NOMO-1 treated with dmso at 0.1 percent for 144 hours (cell line): ENCODE results near the gene ARMH3.
A peak's percentile ranks its signal among the peaks of the same experiment; 100 is the strongest.

Experiments used
- DNase-seq: peaks from one replicate; lab custom pipeline; 2025; ENCODE audit not compliant: unreplicated experiment; lab: John Stamatoyannopoulos, UW

Gene ARMH3

GRCh38 chr10:101835362-101835761 lies 220.6 kb downstream of the ARMH3 start:
- DNase-seq = no peak

GRCh38 chr10:101834341-101834740 lies 221.6 kb downstream of the ARMH3 start:
- DNase-seq = peak; percentile 24

- no peak for DNase-seq
Measured at GRCh38 chr10:101833466-101833865, 222.5 kb downstream of the ARMH3 start.

DNA sequence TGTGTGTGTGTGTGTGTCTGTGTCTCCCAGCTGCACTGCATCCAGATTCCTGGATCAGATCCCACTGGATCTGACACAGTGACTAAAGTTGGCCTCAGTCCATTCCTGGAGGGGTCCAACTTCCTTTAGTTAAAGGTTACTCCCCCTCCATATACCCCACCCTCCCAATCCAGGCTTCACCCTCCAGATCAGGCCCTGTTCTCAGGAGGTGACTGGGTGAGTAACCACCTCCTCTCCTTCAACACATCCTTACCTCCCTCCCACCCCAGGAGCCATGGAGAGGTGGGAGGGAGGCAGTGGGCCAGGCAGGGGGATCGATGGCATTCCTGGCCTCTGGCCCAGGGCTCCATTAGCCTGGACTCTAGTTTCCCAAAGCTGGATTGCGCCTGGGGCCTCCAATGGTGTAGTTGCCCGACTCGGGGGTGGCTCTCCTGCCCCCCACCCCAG lies 223.6 kb downstream of the ARMH3 start:
- no peak for DNase-seq

GRCh38 chr10:101831169-101831811 lies 224.7 kb downstream of the ARMH3 start:
- DNase-seq = no peak

- peak; percentile 82 for DNase-seq
Measured at GRCh38 chr10:101830322-101831168, 225.4 kb downstream of the ARMH3 start.

GRCh38 chr10:101829561-101830315 lies 226.2 kb downstream of the ARMH3 start:
- no peak for DNase-seq

DNA sequence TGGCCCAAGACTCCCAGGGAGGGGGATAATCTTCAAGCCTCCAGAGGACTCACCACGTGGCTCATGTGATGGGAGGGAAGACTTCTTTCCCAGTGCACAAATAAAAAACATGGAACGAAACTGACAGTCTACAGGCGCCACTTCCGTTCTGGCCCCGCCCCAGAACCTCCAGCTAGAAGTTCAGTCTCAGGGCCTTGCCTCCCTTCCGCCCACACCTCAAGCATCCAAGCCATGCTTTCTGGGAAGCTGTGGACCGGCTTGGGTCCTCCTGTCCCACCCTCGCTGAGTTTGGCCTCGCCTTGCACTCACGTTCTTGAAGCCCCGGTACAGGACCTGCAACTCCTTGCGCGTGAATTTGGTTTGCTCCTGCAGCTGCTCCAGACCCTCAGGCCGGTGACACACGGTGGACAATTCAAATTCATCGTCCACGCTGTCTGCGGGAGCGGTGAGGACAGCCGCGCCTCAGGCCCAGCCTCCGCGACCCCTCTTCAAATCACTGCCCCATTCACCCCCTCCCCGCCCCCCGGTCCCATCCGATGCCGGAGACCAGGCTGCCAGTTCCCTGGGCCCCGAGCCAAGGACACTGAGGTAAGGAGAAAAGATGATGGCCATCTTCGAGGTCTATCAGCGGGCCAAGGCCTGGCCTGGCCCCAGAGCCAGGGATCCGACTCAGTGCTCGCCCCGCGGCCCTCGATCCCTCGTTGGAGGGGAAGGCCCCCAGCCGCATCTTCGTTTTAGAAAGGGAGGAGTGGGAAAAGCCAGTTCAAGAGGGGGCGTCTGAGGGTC lies 227.0 kb downstream of the ARMH3 start:
- no peak for DNase-seq

DNA sequence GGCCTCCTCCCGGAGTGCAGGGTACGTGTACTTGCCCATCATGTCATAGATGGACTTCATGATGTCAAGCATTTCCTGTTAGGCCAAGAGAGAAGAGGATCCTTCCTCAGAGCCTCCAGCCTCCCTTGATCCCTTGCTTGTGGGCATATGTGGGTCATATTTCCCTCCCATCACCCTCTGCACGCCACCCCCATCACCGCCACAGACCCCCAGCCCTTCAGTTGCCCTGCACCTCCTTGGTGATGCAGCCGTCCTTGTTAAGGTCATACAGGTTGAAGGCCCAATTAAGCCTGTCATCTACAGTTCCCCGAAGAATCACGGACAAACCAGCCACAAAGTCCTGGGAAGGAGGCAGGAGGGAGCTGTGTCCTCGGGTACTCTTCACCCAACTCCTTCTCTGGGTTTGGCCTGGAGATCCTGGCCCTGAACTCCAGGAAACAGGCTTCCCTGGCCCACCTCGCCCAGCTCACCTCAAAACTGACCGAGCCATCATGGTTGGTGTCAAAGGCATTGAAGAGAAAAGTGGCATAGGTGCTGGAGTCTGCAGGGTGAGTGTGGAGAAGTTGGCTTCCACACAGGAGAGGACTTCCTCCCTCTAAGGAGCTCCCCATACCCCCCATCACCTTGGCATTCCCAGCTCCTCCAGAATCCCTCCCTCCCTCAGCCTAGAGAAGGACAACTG lies 227.9 kb downstream of the ARMH3 start:
- DNase-seq = no peak

GRCh38 chr10:101826852-101827434 lies 229.0 kb downstream of the ARMH3 start:
- DNase-seq = no peak

DNA sequence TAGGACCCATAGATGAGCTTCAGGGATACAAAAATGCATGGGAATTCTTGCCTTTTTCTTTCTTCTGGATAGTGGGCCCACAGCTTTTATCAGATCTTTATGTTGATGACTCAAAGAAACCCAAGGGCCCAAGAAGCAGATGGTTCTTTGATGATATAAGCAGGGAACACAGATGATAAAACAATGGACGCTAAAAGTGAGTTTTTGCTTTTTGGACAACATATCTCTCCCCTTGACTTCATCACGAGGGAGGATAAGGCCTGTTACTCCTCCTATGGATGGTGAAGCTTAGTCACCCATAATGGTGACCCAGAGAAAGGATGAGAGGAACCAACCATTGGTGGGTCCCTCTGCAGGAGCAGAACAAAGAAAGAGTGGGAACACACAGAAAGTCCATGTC lies 231.2 kb downstream of the ARMH3 start:
- no peak for DNase-seq

DNA sequence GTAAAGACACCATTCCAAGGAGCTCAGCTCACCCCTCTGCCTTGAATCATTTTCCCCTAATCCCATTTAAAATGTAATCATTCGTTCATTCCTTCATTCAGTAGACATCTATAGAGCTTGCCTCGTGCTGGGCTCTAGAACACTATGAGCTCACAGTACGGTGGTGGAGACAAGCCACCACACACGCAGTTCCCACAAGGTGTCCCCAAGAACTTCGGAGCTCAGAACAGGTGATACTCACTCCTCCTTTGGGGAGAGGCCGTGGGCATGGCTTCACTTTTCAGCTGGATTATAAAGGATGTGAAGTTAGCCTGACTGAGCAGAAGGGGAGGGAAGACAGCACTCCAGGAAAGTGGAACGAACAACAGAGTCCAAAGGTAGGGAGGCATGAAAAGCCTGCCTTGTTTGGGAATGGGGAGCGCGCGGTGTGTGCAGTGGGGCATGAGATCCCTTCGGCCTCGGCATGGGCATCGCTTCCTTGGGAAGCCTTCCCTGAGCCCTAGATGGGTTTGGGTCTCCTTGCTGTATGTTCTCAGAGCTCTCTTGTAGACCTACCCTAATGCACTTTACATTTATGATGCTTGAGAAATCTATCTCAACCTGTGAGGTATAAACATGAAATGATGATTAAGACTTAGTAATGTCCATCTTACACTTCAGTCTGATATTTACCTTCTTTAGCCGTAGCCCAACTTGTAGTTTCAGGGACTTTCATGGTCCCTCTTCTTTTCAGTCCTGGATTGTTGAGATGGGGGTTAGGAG lies 236.9 kb downstream of the ARMH3 start:
- DNase-seq = no peak

- DNase-seq = peak; percentile 99
Measured at GRCh38 chr10:101818119-101818871, 237.7 kb downstream of the ARMH3 start, which contains the start of gene OGA. OGA (minus strand) TSS chr10:101818444; CDS start chr10:101818022, 422 bp downstream.

DNA sequence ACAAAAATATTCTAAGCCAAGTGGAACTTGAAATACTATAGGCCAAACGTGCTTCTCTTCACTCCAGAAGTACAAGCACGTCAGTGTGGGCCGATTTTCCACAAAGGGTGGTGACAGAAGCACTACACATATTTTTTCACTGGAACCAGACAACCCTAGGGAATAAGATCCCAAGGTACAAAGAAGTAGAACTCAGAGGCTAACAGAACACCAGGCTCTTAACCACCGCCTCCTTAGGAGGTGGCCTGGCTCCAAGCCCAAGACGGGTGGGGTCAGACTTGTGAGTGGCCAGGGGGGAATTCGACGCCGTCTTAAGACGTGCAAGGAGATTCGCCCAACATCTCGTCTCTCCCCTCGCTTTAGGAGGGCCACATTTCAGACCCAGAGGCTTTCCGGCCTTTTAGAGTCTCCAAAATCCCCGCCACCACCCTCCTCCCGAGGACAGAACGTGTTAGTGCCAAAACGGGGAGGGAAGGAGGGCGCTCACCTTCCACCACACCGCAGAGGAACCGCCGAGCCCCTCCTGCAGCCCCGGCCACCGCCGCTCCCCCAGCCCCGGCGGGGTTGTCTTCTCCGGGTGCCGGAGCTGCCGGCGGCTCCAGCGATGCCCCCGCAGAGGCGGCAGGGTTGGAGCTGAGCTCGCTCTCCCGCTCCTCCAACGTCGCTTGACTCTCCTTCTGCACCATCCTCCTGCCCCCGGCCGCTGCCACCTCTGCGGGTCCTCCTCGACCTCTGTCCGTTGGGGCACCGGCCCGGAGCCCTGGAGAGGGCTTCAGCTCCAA lies 238.4 kb downstream of the ARMH3 start:
- DNase-seq = peak; percentile 59

DNA sequence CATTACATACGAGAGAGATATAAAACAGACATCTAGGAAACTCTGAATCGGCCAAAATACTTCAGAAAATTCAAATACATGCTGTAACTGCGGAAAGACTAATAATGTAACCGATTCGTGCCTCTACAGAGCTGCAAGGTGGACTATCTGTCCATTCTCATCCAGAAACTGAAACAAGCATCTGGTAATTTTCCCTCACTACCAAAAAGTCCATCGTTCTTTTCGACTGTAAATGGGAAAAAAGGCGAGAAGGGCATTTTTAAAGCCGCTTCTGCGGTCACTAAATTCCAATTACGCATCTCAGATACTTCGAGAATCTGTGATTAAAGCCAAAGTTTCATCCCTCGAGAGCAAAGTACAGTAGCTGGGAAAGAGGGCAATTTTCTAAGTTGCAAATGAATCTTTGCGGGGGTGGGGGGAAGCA lies 239.0 kb downstream of the ARMH3 start:
- no peak for DNase-seq

DNA sequence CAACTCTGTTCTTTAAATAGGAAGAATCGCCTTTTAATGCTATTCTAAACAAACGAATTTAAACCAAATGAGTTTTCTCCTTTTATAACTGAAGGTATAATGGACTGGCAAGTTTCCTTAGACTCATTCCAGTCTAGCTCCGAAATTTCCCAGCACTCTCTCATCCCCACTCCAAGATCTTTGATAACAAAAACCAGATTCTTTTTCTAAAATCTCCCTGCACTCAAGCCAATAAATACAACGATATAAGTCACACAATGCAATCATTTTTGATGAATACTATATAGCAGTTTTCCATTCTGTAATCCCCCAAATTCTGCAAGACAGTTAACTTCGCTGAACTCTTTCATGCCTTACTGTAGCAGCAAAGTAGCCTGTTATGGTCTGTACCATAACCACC lies 239.6 kb downstream of the ARMH3 start:
- no peak for DNase-seq

DNA sequence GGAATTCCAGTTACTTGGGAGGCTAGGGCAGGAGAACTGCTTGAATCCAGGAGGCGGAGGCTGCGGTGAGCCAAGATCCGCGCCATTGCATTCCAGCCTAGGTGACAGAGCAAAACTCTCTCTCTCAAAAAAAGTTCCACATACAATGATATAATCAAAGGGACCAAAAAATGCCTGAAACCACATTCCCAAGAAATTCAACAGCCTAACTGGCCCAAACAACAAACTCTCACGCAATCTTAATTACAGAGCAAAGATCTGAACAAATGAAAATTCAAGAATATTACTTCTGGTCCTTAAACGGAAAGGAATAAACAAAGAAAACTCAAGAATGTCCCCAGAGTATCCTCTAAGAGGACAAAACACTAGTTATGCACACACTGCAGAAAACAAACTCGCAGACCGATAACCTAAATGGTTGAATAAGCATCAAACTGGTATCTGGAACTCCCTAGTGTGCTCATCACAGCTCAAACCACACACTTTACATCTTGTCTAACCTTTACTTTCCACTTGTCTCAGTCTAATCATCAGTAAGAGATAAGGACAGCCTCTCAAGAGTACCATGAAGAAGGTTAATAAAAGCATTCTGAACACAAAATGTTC lies 241.4 kb downstream of the ARMH3 start:
- DNase-seq = no peak
